Erythroblast (primary cell): ENCODE results near the gene PRDM2.

Source experiments
- GATA1 ChIP-seq: IDR thresholded peaks from 2 replicates; pipeline ENCODE4 v1.6.1; 2011; ENCODE audit warnings: low read depth, mild to moderate bottlenecking, control low read depth, low read length, moderate library complexity
- POLR2A ChIP-seq: IDR thresholded peaks from 2 replicates; pipeline ENCODE4 v1.6.1; 2011; ENCODE audit warnings: mild to moderate bottlenecking, low read length

DNA sequence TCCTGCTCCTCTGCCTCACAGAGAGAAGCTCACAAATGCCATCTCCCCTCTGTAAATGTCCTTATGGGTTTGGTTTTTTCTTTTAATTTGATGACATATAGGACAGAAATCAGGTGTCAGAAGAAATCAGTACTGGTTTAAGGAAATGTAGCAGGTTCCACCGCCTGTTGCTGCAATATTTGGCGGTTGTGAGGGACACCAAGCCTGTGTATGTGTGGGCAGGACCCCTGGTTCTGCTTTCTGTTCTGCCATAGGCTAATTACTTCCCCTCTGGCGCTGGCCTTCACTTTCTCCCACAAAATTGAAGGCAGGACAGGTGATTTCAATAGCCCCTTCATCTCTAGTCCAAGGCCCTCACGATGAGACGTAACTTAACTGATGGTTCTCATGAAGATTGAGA lies 69.2 kb downstream of the PRDM2 start:
- no peak for TF ChIP-seq POLR2A
- TF ChIP-seq GATA1, result no peak
